H9 (cell line): ENCODE measurements around the gene PTCRA. TPM values are rescaled to one million over a fixed set of nuclear protein-coding genes. Genes with fewer than 3 reads are reported as not detected.
"Not testable (repeated sequence)": the region's sequence is repeated elsewhere in the genome, so short reads cannot be mapped to it uniquely, and the experiment has no call there.

ENCODE experiments used
- DNase-seq: peaks from one replicate; pipeline ENCODE4 v3.0.0-alpha.2; 2017
- H2AFZ ChIP-seq: one replicate; pipeline ENCODE4 v1.6.1; 2013; ENCODE audit warnings: mild to moderate bottlenecking, low read length, control low read depth, moderate library complexity
- H2AK5ac ChIP-seq: 2 replicates; pipeline ENCODE4 v1.6.1; 2013; ENCODE audit warnings: low read length, control low read depth, mixed read lengths; ENCODE audit not compliant: insufficient read length
- H2BK120ac ChIP-seq: one replicate; pipeline ENCODE4 v1.6.1; 2013; ENCODE audit warnings: low read depth, mild to moderate bottlenecking, low read length, control low read depth, inconsistent platforms; ENCODE audit not compliant: poor library complexity, severe bottlenecking
- H2BK12ac ChIP-seq: 2 replicates; pipeline ENCODE4 v1.6.1; 2013; ENCODE audit warnings: low read length, control low read depth, mixed read lengths, low read depth; ENCODE audit not compliant: insufficient read length
- H2BK15ac ChIP-seq: 2 replicates; pipeline ENCODE4 v1.6.1; 2013; ENCODE audit warnings: low read depth, low read length, control low read depth
- H2BK20ac ChIP-seq: one replicate; pipeline ENCODE4 v1.6.1; 2013; ENCODE audit warnings: low read depth, mild to moderate bottlenecking, low read length, control low read depth, inconsistent platforms; ENCODE audit not compliant: poor library complexity, severe bottlenecking
- H2BK5ac ChIP-seq: 2 replicates; pipeline ENCODE4 v1.6.1; 2013; ENCODE audit warnings: low read length, control low read depth, mixed read lengths; ENCODE audit not compliant: insufficient read length
- H3K14ac ChIP-seq: 2 replicates; pipeline ENCODE4 v1.6.1; 2013; ENCODE audit warnings: low read length, control low read depth; ENCODE audit not compliant: insufficient read depth
- H3K18ac ChIP-seq: 2 replicates; pipeline ENCODE4 v1.6.1; 2013; ENCODE audit warnings: low read depth, mild to moderate bottlenecking, mixed read lengths, low read length, control low read depth; ENCODE audit not compliant: insufficient read length
- H3K23ac ChIP-seq: 2 replicates; pipeline ENCODE4 v1.6.1; 2013; ENCODE audit warnings: low read length, control low read depth, mixed read lengths, low read depth; ENCODE audit not compliant: insufficient read length
- H3K23me2 ChIP-seq: 2 replicates; pipeline ENCODE4 v1.6.1; 2013; ENCODE audit warnings: low read depth, mild to moderate bottlenecking, mixed read lengths, low read length, control low read depth; ENCODE audit not compliant: insufficient read length, poor library complexity, severe bottlenecking
- H3K27ac ChIP-seq: 2 replicates; pipeline ENCODE4 v1.5.1; 2013; ENCODE audit warnings: low read length, control low read depth, mixed read lengths, low read depth; ENCODE audit not compliant: insufficient read length
- H3K27me3 ChIP-seq: 2 replicates; pipeline ENCODE4 v1.6.1; 2013; ENCODE audit warnings: low read length, control low read depth, inconsistent platforms; ENCODE audit not compliant: insufficient read depth
- H3K4ac ChIP-seq: 2 replicates; pipeline ENCODE4 v1.6.1; 2013; ENCODE audit warnings: low read depth, mild to moderate bottlenecking, control low read depth, inconsistent platforms, low read length, moderate library complexity
- H3K4me1 ChIP-seq: 2 replicates; pipeline ENCODE4 v1.6.1; 2013; ENCODE audit warnings: low read length, control low read depth, inconsistent platforms; ENCODE audit not compliant: insufficient read depth
- H3K4me2 ChIP-seq: 2 replicates; pipeline ENCODE4 v1.6.1; 2013; ENCODE audit warnings: low read length, control low read depth, mixed read lengths; ENCODE audit not compliant: insufficient read length, insufficient read depth
- H3K56ac ChIP-seq: 2 replicates; pipeline ENCODE4 v1.6.1; 2013; ENCODE audit warnings: low read depth, mild to moderate bottlenecking, mixed read lengths, low read length, control low read depth; ENCODE audit not compliant: insufficient read length
- H3K79me1 ChIP-seq: 2 replicates; pipeline ENCODE4 v1.6.1; 2013; ENCODE audit warnings: low read depth, mild to moderate bottlenecking, moderate library complexity, low read length, control low read depth, inconsistent platforms; ENCODE audit not compliant: insufficient read depth, poor library complexity, severe bottlenecking
- H3K79me2 ChIP-seq: 2 replicates; pipeline ENCODE4 v1.6.1; 2013; ENCODE audit warnings: low read length, control low read depth, inconsistent platforms; ENCODE audit not compliant: insufficient read depth
- H3K9ac ChIP-seq: 2 replicates; pipeline ENCODE4 v1.6.1; 2013; ENCODE audit warnings: low read length, control low read depth, mixed read lengths; ENCODE audit not compliant: insufficient read length; ENCODE audit errors: extremely low read depth
- H3K9me3 ChIP-seq: one replicate; pipeline ENCODE4 v1.6.1; 2013; ENCODE audit warnings: low read depth, low read length, inconsistent platforms; ENCODE audit not compliant: control insufficient read depth
- H3T11ph ChIP-seq: one replicate; pipeline ENCODE4 v1.6.1; 2013; ENCODE audit warnings: mild to moderate bottlenecking, low read length, control low read depth, inconsistent platforms
- H4K20me1 ChIP-seq: one replicate; pipeline ENCODE4 v1.6.1; 2013; ENCODE audit not compliant: control insufficient read depth, insufficient read length, insufficient read depth
- H4K5ac ChIP-seq: 2 replicates; pipeline ENCODE4 v1.6.1; 2013; ENCODE audit warnings: low read depth, mild to moderate bottlenecking, mixed read lengths, low read length, control low read depth; ENCODE audit not compliant: insufficient read length
- H4K8ac ChIP-seq: replicated peaks from 2 replicates; pipeline ENCODE4 v1.6.1; 2013; ENCODE audit warnings: low read length, control low read depth, mixed read lengths, low read depth; ENCODE audit not compliant: insufficient read length
- H4K91ac ChIP-seq: 2 replicates; pipeline ENCODE4 v1.6.1; 2013; ENCODE audit warnings: low read depth, mild to moderate bottlenecking, moderate library complexity, mixed read lengths, low read length, control low read depth; ENCODE audit not compliant: insufficient read length
- H3K27ac Mint-ChIP-seq, 3 experiments: 2 replicates in 2 of 3; 3 replicates in 1 of 3; pipeline ENCODE4 v1.8.0; 2020 to 2021; ENCODE audit warnings: mixed read lengths in 3 of 3, mild to moderate bottlenecking in 1 of 3, moderate library complexity in 1 of 3
- H3K27me3 Mint-ChIP-seq: 2 replicates; pipeline ENCODE4 v1.8.0; 2021; ENCODE audit warnings: low read depth, mild to moderate bottlenecking, moderate library complexity, mixed read lengths
- H3K36me3 Mint-ChIP-seq, 3 experiments: 2 replicates in 2 of 3; 3 replicates in 1 of 3; pipeline ENCODE4 v1.8.0; 2020 to 2021; ENCODE audit warnings: low read depth in 3 of 3, mixed read lengths in 3 of 3; ENCODE audit not compliant: insufficient read depth in 1 of 3
- H3K4me1 Mint-ChIP-seq, 2 experiments: 2 replicates each; pipeline ENCODE4 v1.8.0; 2020; ENCODE audit warnings: mixed read lengths in 2 of 2
- H3K4me3 Mint-ChIP-seq, 2 experiments: 2 replicates in 1 of 2; 3 replicates in 1 of 2; pipeline ENCODE4 v1.8.0; 2020 to 2021; ENCODE audit warnings: mild to moderate bottlenecking in 2 of 2, mixed read lengths in 2 of 2, moderate library complexity in 1 of 2
- H3K9me3 Mint-ChIP-seq, 2 experiments: 2 replicates in 1 of 2; 3 replicates in 1 of 2; pipeline ENCODE4 v1.8.0; 2020; ENCODE audit warnings: mild to moderate bottlenecking in 2 of 2, mixed read lengths in 2 of 2, moderate library complexity in 1 of 2
- CTCF ChIP-seq: fragments of 200-600 bp; sonication (generic); conservative IDR thresholded peaks from 3 replicates; pipeline ENCODE4 v1.8.0; 2021; ENCODE audit warnings: antibody characterized with exemption, mild to moderate bottlenecking
- WGBS: extraction: QIAGEN DNeasy Blood & Tissue Kit; methylation state at CpG from one replicate; pipeline ENCODE4 v1.1.7; 2013; ENCODE audit warnings: missing lambda C conversion rate, low lambda C conversion rate, mixed read lengths; ENCODE audit not compliant: insufficient read length; ENCODE audit errors: extremely low coverage; 5-methylcytosine and 5-hydroxymethylcytosine counted together
- total RNA-seq: library from RNA; stranded (reverse); gene quantifications from 2 replicates; pipeline ENCODE4 v1.2.1, GENCODE V29; 2021

PTCRA gene
- total RNA-seq, 1 experiment from 2014 or later = not detected

- H3K23ac ChIP-seq = no peak overlapping the region
- H3K36me3 Mint-ChIP-seq = peaks cover 39 to 73% (median 53%) of the 10 kb centered on the region in 3 experiments; a peak in 6 of 7 replicates
- no peak overlapping the region for H3K14ac ChIP-seq
- H3K4me2 ChIP-seq = no peak overlapping the region
- DNase-seq = no peak
- no peak overlapping the region for H3K4ac ChIP-seq
- peaks cover 3% of the 10 kb centered on the region; the same call in 1 of the 2 replicates for H3K79me2 ChIP-seq
- no peak overlapping the region for H3K27ac ChIP-seq
- H3K27me3 ChIP-seq = no peaks in the 10 kb centered on the region
- no peak overlapping the region for H3T11ph ChIP-seq
- no peak overlapping the region for H3K18ac ChIP-seq
- H3K9me3 ChIP-seq = no peaks in the 10 kb centered on the region
- no peaks in the 10 kb centered on the region for H3K23me2 ChIP-seq
- H2AFZ ChIP-seq = no peak overlapping the region
- no peak overlapping the region for H2BK20ac ChIP-seq
- H2AK5ac ChIP-seq = no peak overlapping the region
- H3K27me3 Mint-ChIP-seq = no peaks in the 10 kb centered on the region; the same call in 1 of the 2 replicates
- H4K91ac ChIP-seq = no peak overlapping the region
- WGBS = no CpG with 5 or more reads among the region's 4 CpGs
- no peaks in the 10 kb centered on the region for H3K9me3 Mint-ChIP-seq
- TF ChIP-seq CTCF = no peak
- H3K4me1 Mint-ChIP-seq = peaks cover 7 to 10% of the 10 kb centered on the region in 2 experiments; a peak in 3 of 4 replicates
- no peak overlapping the region for H4K5ac ChIP-seq
- no peak overlapping the region for H3K4me3 Mint-ChIP-seq
- no peak overlapping the region for H2BK5ac ChIP-seq
- no peak overlapping the region; a peak in 1 of 7 replicates for H3K27ac Mint-ChIP-seq
- H3K9ac ChIP-seq = no peak overlapping the region
- H2BK12ac ChIP-seq = no peak overlapping the region
- H3K4me1 ChIP-seq = no peaks in the 10 kb centered on the region; the same call in 1 of the 2 replicates
- no peak overlapping the region for H2BK15ac ChIP-seq
- H3K79me1 ChIP-seq = peaks cover 10% of the 10 kb centered on the region
- no peaks in the 10 kb centered on the region for H4K20me1 ChIP-seq
- no peak overlapping the region for H3K56ac ChIP-seq
- no peak overlapping the region for H4K8ac ChIP-seq
- no peak overlapping the region for H2BK120ac ChIP-seq
These were observed 30.2 kb upstream of the PTCRA start for GRCh38 chr6:42885702-42886101.

GRCh38 chr6:42888201-42888600 is 27.7 kb upstream of the PTCRA start:
- H3K9me3 Mint-ChIP-seq, DNase-seq, H4K8ac ChIP-seq, H3K56ac ChIP-seq, H3K27ac ChIP-seq, H2BK20ac ChIP-seq, H2AFZ ChIP-seq, H3K14ac ChIP-seq, H3K23ac ChIP-seq, H3K23me2 ChIP-seq, H3T11ph ChIP-seq, H3K27me3 Mint-ChIP-seq, H4K91ac ChIP-seq, H2BK12ac ChIP-seq, H2AK5ac ChIP-seq, H3K9me3 ChIP-seq, H3K79me2 ChIP-seq, H4K20me1 ChIP-seq, H3K4ac ChIP-seq, H3K4me1 ChIP-seq, H3K9ac ChIP-seq, H3K18ac ChIP-seq, H2BK15ac ChIP-seq, H2BK5ac ChIP-seq, H3K4me2 ChIP-seq, H3K79me1 ChIP-seq, H3K27me3 ChIP-seq, H4K5ac ChIP-seq, H2BK120ac ChIP-seq, H3K4me3 Mint-ChIP-seq: not testable (repeated sequence)
- H3K4me1 Mint-ChIP-seq = peaks cover 10 to 13% of the 10 kb centered on the region in 2 experiments
- peaks cover 35 to 58% (median 45%) of the 10 kb centered on the region in 3 experiments; a peak in 6 of 7 replicates for H3K36me3 Mint-ChIP-seq
- H3K27ac Mint-ChIP-seq = peak overlapping the region in 1 of 3 experiments; percentile 74; a peak in 1 of 7 replicates
- no CpG with 5 or more reads among the region's 4 CpGs for WGBS
